Hepatocyte (in vitro differentiated cells): ENCODE data around the gene AAR2.

ENCODE experiments used
- CTCF ChIP-seq: fragments of 200-600 bp; sonication (generic); IDR thresholded peaks from 2 replicates; pipeline ENCODE4 v1.5.1; 2016; ENCODE audit warnings: antibody characterized with exemption, mild to moderate bottlenecking; ENCODE audit not compliant: poor library complexity
- EZH2 ChIP-seq: fragments of 200-600 bp; sonication (generic); IDR thresholded peaks from 2 replicates; pipeline ENCODE4 v1.6.1; 2016; ENCODE audit warnings: antibody characterized with exemption, mild to moderate bottlenecking, borderline replicate concordance

DNA sequence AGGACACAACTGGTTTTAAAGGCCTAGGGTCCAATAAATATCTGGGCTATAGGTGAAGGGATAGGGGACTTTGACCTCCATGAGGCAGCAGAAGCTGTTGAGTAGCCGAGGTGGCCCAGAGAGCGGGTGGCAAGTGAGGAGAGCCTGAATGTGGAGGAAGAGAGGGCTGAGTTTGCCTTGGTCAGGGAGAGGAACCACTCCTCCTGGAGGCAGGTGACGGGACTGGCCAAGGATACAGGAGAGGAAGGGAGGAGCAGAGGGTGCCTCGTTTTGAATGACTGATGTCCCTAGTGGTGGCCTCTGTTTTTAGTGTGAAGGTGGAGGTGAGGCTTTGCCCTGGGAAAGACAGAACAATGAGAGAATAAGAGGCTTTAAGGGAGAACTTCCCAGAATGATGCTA lies 19.1 kb upstream of the AAR2 start:
- no peak for TF ChIP-seq EZH2
- peak; percentile 3 for TF ChIP-seq CTCF
